ENCODE results near the gene GALNT16.

The GALNT16 gene

GRCh38 chr14:69318901-69319475 lies 59.0 kb downstream of the GALNT16 start:
- DNase-seq = no peak

GRCh38 chr14:69319911-69320310 lies 60.0 kb downstream of the GALNT16 start:
- DNase-seq = no peak

DNA sequence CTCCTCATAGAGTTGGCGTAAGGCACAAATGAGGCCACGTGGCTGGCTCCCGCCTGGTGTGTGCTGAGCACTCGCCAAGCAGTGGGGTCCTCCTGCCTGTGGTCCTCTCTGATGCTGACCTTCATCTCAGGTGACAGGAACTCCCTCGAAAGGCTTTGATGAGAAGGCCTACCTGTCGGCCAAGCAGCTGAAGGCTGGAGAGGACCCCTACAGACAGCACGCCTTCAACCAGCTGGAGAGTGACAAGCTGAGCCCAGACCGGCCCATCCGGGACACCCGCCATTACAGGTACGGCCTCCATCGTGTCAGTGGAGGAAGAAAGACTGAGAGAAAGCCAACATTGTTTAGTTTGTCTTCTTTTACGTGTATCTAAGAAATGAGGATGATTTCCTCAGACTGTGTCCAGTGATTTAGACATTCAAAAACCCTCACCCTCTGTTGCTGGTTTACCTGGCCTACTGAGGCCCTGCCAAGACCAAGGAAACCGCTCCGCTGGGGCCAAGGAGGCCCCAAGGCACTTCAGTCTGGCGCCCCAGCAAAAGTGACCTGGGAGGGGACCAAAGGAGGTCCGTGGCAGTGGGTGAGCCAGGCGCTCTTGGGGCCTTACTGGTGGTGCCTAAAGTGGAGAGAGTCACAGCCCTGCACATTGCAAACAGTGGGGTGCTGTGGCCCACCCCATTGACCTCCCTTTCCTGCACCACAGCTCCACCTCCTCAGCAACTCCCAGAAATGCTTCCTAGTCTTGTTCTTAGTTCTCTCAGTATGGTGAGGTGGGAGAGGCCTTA lies 60.8 kb downstream of the GALNT16 start:
- no peak for DNase-seq

- no peak for DNase-seq
These were observed 61.8 kb downstream of the GALNT16 start for GRCh38 chr14:69321601-69322330.

GRCh38 chr14:69323266-69323998 lies 63.5 kb downstream of the GALNT16 start:
- no peak for DNase-seq

GRCh38 chr14:69323999-69324282 lies 64.0 kb downstream of the GALNT16 start:
- no peak for DNase-seq

GRCh38 chr14:69324341-69324931 lies 64.5 kb downstream of the GALNT16 start:
- no peak for DNase-seq

DNA sequence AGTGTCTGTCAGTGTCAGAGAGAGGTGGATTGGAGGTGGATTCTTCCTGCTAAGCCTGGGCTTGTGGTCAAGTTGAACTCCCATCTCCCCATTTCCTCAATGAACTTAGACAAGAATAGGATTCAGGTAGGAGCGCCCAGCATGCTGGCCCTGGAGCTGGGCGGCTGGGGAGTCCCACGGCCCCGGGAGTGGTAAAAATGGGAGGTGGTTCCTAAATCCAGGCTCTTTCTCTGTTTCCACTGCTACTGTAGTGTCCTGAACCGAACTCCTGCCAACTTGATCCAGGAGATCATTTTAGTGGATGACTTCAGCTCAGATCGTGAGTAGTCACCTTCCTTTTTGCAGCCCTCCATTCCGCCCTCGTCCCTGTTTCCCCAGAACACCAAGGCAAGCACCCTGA lies 65.1 kb downstream of the GALNT16 start:
- DNase-seq = no peak

DNA sequence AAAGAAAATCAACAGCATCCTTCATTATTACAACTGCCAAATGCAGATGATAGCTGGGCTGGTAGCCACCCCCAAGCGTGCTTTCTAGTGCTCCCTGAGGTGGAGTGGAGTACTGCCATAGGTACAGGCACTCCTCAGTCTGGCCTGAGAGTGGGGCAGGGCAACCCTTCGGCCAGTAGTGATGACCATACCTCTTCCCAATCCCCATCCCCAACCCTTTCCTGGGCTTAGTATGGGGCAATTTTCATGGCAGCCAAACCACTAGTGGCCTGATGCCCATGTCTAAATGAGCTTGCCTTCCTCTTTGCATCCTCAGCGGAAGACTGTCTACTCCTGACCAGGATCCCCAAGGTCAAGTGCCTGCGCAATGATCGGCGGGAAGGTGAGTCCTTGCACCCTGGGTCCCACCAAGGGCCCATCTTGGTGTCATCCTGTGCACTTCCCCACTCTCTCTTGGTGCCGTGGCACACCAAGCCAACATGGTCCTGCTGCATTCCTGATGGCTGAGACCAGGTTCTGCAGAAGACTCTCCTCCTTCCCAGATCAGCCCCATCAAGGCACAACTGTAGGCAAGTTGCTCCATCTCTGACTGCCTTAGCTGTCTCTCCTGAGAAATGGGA lies 65.8 kb downstream of the GALNT16 start:
- DNase-seq = no peak

DNA sequence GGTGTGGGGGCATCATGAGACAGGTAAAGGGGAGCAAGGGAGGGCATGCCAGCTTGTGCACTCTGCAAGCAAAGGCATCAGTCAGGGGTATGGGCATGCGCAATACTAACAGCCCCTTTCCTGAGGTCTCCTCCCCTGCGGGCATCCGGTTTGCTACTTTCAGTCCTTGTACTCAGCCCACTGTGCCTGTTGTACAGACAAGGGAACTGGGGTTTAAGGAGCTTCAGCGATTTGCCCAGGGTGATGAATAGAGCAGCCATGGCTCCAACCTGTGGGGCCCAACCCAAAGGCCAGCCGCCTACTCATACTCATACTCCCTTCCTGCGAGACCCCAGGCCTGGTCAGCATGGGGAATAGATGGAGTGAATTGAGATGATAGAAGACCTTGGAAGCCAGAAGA lies 66.7 kb downstream of the GALNT16 start:
- no peak for DNase-seq

DNA sequence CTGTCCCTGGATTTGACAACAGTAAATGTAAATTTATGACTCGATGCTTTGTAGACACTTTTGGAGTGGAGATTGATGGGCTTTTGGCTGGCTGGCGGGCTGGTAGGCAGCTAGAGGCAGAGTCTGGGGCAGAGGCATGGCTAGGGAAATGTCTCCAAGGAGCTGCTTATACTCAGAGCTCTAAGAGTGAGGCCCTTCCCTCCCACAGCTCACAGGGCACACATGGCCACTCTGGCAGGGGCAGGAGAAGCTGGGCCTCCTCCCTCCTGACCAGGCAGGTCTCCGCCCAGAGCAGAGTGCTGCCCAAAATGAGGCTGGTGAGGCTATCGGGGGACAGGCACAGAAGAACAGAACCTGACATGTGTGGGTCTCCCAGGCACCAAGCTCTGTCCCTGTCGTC lies 67.5 kb downstream of the GALNT16 start:
- DNase-seq = no peak

- no peak for DNase-seq
These were observed 68.4 kb downstream of the GALNT16 start for GRCh38 chr14:69328317-69328716.

GRCh38 chr14:69328765-69329164 lies 68.8 kb downstream of the GALNT16 start:
- no peak for DNase-seq

DNA sequence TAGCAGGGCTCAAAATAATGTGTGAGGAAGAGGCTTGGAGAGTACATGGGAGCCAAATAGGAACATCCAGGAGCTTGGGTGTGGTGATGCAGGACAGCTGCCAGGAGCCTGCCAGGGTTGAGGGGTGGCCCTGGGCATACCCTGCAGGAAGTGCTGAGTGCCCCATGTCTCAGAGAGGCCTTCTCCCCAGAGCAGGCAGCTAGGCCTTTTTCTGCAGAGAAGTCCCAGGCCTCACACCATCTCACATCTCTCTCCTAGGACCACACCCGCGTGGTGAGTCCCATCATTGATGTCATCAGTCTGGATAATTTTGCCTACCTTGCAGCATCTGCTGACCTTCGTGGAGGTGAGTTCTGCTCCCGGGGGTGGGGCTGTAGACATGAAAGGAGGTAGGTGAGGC lies 71.2 kb downstream of the GALNT16 start:
- DNase-seq = no peak

DNA sequence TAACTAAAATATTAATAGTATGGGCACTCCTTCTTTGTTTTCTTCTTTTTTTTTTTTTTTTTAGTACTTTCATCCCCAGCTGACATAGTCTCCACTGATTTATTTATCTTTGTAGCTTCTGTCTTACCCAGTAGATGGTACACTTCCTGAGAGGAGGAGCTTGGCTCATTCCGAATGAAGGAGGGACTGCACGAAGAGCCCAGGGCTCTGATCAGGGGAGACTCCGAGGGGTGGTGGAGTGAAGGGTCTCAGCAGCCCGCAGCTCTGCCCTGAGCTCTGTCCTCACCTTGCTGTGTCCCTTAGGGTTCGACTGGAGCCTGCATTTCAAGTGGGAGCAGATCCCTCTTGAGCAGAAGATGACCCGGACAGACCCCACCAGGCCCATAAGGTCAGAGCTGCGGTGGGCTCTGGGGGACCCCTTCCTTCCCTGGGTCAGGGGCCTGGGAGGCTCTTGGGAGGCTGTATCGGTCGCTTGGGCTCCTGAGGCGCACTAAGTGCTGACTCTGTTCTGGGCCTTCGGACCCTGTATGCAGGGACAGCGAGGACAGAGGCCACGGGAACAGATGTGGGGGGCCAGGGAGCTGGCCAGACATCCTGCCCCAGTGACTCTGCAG lies 72.9 kb downstream of the GALNT16 start:
- DNase-seq = no peak

- no peak for DNase-seq
These were observed 73.9 kb downstream of the GALNT16 start for GRCh38 chr14:69333791-69334337.

GRCh38 chr14:69334576-69334975 lies 74.6 kb downstream of the GALNT16 start:
- no peak for DNase-seq

DNA sequence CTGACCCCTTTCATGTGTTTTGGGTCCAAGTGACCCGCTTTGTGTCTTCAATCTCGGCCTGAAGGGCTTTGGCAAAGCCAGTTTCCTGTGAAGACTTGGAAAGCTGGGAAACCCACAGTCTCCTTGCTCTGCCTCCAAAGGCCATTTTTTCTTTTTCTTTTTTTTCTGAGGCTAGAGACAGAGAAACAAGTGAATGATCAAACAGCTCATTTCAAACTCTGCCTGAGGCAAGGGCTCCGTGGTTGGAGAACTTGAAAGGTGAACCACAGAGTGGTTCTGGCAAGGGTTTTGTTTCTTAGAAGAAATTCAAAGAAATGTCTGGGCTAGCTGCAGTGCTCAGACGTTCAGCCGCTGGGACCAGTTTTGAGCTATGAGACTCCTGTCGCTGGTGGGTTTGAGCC lies 75.4 kb downstream of the GALNT16 start:
- DNase-seq = no peak

DNA sequence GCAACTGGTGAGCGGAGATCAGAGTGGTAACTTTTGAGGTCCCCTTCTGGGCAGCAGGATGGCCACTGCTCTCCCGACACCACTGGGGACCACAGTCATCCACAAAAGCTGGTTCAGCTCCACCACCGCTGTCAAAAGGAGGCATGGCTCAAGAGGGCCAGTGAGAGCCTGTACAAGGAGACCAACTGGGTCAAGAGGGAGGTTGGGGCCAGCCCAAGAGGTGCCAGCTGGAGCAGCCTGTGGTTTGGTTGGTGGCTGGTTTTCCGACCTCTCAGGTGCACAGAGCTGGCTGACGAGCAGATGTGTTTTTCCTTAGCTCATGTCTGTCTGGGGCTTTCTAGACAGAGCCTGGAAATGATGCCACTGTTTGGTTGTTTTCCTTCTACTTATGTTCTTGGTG lies 78.0 kb downstream of the GALNT16 start:
- no peak for DNase-seq

DNA sequence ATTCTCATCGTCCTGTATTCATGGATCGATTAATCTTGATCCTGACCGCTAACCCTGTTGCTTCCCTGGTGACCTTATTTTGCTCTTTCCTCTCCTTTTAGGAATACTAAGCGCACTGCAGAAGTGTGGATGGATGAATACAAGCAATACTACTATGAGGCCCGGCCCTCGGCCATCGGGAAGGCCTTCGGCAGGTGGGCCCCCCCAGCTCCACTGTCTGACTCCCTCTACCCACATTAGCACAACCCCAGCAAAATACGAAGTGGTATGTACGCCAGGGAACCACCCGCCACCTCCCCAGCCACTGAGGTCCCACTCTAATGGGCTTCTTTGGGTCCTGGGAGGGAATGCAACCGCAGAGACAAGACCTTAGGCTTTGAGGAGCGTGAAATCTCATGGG lies 79.5 kb downstream of the GALNT16 start:
- no peak for DNase-seq

GRCh38 chr14:69342928-69343525 lies 83.1 kb downstream of the GALNT16 start:
- DNase-seq = no peak

DNA sequence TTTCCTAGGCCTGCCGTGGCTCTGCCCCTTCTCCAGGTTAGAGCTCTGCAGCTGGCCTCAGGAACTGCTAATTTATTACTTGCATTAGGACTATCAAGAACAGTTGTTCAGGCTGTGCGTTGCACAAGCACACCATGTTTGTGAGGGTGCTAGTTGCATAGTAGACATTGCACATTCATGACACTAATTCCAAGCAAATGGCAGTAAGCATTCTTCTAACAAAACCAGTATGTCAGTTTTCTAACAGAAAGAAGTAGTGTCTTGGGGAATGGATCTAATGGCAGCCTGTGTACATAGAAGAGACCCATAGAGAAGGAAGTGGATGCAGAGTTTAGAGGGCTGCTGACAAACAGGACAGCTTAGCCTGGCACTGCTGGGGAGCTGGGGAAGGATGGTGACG lies 84.2 kb downstream of the GALNT16 start:
- no peak for DNase-seq

Data from midbrain (tissue), 1 donor.